SK-N-MC (cell line): Measurements from ENCODE around the gene TULP3.

Source experiments
- EZH2 ChIP-seq: fragments of 200-600 bp; sonication (generic); IDR thresholded peaks from one replicate; pipeline ENCODE4 v1.6.1; 2017; ENCODE audit warnings: antibody characterized with exemption
- POLR2AphosphoS5 ChIP-seq: IDR thresholded peaks from 2 replicates; pipeline ENCODE4 v1.6.1; 2012; ENCODE audit warnings: mild to moderate bottlenecking, low read depth, low read length, borderline replicate concordance

DNA sequence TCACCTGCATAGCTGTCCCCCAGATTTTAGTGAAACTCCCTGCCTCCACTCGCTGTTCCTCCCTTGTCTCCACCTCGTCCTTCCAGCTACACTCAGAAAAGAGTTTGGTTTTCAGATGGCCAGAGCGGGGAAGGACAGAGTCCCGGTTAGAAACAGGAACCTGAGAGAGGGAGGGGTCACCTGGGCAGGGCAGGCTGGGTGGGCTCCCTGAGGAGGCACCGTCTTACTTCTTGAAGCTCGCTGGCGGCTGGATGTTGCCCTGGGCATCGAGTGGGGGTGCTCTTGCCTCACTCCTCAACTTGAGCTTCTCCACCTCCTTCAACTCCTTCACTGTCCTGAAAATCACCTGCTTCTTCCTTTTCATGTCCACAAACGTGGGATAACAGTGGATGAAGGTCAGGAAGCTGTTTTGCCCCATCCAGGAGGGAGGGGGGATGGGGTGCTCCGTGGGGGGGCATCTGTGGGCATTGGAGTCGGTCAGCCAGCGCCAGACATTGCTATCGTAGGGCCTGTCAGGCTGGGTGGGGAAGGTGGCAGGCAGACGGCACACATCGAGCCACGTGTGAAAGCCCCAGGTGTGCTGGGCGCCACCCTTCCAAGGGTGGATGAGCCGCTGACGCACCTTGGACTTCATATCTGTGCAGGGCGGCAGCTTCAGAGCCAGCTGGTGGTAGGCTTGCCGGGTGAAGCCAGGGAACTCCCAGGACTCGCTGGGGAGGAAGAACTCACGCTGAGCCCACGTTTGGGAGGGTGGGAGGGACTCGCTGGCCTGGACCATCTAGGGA is 35.8 kb upstream of the TULP3 start:
- TF ChIP-seq EZH2, result no peak
- TF ChIP-seq POLR2AphosphoS5, result no peak
